ENCODE data around the gene SLC9A8.
A peak's percentile ranks its signal among the peaks of the same experiment; 100 is the strongest.

SLC9A8 gene

GRCh38 chr20:49896204-49896603, 83.6 kb downstream of the SLC9A8 start:
- no peak for DNase-seq

DNA sequence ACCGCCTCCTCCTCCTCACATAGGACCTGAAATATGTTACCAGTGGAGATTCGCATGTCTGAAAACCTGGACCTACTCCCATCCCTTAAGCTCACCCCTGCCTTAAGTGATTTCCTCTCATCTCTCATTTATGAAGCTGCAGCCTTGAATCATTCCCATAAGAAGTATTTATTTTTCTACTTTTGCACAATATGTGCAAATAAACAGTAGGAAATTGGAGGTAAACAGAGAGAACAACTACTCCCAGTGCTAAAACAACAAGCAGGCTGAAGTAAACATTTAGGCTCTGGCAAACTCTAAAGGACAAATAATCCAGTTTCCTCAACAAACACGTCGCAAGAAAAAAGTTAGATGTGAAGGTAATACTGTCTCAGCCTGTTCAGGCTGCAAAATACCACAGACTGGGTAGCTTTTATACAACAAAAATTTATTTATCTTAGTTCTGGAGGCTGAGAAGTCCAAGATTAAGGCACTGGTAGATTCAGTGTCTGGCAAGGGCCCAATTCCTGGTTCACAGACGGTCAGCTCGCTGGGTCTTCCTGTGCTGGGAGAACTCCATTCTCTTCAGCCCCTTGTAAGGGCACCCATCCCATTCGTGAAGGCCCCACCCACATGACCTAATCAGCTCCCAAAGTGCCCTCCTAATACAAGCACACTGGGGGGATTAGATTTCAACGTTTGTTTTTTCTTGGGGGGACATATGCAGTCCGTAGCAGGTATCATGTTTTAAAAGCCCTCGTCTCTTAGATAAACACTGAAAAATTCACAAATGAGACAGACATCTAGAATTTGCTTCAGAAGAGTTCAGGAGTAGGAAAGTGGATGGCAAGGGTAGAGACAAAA, 87.1 kb downstream of the SLC9A8 start:
- DNase-seq = no peak

GRCh38 chr20:49901588-49901987, 89.0 kb downstream of the SLC9A8 start:
- no peak for DNase-seq

GRCh38 chr20:49904440-49905214, 92.0 kb downstream of the SLC9A8 start:
- no peak for DNase-seq

DNA sequence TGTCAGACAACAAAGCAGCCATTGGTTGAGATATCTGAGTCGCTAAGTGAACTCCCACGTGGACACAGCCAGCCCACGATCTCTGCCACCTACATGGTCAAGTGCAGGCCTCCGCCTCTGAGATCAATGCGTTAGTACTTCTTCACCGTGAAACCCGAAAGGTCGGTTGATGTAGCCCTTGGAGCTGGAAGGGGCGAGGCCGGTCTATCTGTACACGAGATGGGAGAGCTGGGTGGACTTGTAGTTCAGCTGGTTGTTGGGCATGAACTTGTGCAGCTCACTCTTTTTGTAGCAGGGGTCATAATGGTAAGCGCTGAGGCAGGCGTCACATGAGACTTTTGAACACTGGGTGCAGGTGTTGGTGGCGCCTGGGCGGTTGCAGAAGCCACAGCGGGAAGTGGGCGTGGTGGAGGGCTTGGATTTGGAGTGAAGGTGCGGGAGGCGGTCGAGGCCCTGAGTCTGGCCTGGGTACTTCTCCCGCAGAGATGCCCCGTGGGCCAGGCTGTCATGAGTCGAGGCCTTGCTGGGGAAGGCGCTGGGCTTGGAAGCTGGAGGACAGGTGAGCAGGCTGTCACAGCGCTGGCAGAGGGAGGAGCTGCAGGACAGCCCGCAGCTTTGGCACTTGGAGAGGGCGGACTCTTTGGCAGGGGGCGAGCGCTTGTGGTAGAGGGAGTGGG, 92.9 kb downstream of the SLC9A8 start:
- no peak for DNase-seq

DNA sequence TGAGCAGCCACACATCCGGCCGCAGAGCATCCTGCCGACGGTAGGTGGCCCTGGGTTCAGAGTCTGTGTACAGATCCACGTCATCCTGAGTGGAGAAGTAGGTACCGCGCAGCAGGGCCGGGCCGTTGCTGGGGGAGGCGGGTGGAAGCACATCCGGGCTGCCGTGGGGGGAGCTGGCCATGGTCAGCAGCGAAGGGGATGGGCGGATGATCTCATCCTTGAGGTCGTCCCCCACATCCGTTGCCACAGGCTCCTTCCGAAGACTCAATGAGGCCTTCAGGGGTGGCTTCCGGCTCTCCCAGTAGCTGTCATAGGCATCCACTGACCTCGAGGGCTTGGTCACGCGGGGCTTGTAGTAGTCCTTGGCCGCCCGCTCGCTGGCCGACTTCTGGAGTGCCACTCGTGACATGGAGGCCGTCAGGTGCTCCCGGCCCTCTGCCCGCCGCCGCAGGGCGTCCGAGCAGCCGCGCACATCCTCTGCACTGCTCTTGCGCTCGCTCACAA, 93.5 kb downstream of the SLC9A8 start:
- no peak for DNase-seq

GRCh38 chr20:49906615-49907154, 94.1 kb downstream of the SLC9A8 start:
- DNase-seq = no peak

DNA sequence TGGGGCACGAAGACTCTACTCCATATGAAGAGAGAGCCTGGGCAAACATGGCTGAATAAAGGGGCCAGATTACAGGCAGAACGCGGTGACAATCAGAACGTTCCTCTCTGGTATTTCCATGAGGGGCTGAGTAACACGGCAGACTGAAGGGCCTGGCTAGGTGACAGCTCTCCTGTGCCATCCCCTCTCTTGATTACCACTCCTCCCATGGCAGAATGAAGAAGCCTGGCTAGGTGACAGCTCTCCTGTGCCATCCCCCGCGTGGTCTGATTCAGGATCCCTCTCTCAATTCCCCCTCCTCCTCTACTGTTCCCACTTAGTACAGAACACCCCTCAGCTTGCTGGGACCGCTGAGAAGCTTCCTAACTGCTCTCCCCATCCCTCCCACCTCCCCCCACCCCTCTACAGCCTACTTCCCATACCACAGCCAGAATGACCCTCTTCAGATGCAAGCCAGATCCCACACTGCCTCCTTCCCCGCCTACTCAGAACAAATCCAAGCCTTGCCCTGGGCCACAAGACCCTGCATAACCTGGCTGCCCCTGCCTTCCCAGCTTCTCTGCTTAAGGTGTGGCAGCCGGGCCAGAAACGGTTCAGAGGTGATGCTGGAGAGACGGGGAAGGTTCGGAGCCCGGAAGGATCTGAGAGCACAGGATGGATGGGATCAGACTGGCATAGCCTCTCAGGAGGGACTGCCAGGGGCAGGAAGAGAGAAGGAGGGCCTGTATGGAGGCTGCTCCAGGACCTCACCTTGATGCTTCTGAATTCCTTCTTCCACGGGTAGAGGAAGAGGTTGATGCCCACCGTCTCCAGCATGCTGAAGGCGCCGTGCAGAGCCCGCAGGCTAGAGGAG, 95.0 kb downstream of the SLC9A8 start:
- DNase-seq = no peak

GRCh38 chr20:49908258-49908565, 95.6 kb downstream of the SLC9A8 start:
- DNase-seq = no peak

DNA sequence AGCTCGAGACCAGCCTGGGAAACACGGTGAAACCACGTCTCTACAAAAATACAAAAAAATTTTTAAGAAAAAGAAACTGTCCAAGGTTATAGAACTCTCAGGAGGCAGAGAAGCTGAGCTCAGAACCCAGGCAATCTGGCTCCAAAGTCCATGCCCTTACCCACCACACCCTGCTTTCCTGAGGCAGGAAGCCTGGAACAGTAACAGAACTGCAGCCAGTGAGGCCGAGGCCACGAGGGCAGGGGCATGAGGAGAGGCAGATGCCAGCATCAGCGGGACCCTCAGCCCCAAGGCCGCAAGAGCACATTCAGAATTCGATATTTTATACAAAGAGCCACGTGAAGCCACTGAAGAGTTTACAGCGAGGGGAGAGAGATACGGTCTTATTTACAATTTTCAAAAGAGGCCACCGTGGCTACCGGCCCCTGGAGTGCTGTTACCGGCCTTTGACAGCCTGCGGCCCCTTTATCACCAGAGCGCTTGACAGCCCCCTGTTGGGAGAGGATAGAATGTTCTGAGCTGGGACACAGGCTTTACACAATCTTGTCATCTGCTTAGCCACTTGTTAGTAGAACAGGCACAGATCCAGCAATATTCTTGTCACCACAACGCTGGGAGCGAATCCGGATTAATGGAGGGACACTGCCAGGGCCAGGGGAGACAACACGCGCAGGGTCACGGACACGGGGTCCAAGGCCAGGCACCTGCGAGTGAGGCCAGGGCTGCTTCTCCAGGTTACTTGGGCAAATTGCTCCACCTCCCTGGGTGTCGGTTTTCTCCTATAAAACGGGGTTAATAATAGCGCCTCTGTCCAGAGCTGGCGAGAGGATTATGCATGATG, 97.1 kb downstream of the SLC9A8 start:
- no peak for DNase-seq

DNA sequence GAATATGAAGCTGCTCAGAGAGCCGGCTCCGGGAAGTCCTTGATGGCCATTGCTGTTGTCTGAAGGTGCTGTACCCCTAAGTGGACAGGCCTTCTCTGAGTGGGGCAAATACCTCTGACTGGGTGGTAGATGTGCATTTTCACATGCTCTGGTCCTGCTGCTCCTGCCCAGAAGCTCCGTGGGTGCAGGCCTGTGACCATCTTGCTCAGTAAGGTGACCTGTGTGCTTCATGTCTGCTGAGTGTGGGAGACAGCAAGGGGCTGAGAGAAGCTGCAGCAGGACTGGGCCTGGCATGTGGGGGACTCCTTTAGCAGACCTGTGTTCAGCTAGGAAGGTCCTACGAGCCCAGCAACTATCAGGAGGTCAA, 97.7 kb downstream of the SLC9A8 start:
- DNase-seq = no peak

DNA sequence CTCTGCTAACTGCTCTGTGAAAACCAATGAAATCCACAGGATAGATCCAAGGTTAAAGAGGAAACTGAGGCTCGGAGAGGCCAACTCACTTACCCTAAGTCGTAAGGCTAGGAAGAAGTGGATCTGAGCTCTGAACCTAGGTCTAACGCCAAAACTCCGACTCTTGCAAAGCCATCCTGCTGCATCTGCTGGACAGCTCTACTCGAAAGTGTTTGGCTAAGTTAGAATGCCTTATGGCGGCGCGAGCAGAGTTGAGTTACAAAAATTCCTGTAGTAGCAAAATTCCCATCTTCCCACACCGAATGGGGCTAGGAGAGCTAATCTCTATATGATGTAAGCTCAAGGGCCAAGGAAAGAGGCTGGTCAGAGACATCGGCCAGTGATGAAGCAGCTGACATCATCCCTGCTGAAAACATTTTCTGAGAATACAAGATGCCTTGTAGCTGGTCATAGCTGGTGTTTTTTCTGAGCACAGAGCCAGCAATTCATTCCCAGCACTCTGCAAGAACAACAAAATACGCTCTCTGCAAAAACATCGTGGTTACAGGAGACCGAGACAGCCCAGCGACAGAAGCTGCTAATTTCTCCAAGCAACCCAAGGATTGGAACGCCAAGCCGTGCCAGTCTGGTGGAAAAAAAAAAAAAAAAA, 100.9 kb downstream of the SLC9A8 start:
- no peak for DNase-seq

DNA sequence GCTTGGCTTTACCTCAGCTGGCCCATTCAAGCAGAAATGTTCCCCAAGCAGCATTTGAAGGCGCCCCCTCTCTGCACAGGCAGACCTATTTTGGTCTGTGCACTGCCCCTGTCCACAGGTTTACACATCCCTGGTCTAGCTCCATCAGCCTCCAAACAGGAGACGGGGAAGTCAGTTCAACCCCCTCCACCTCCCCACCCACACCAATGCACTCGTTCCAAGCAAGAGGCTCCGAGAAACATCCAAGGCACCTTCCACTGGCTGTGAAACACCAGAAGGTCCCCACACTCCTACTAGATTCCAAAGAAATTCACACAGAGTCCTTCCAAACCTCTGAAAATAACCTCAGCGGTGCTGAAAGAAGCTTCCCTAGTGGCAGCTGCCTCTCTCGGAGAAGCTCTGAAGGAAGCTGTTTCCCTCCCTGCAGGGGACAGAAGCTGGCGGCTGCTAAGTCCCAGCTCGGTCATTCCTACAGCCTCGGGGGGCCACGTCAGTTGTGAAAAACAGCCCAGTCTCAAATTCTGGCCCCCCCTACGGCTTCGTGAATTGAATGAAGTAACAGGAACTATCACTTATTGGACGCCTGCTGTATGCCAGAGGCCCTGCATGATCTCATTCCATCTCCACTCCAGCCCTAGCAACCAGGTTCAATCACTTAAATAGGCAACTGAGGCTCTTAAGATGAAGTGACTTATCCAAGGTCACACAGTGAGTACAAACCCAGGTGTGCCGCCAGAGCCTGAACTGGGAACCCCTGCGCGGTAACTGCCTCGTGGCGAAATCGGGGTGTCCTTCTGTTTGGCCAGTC, 101.9 kb downstream of the SLC9A8 start:
- peak; percentile 70 for DNase-seq

DNA sequence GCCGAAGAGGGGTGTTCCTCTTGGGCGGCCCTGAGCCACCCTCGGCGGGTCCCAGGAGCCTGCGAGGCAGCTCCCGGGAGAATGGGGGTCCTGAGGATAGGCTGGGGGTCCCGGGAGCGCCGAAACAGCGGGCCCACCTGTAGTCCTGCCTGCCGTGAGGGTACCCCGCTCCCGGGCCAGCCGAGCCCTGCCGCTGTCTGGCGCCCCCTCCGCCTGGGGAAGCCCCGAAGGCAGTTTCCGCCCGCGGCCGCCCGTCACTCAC, 102.4 kb downstream of the SLC9A8 start:
- no peak for DNase-seq

DNA sequence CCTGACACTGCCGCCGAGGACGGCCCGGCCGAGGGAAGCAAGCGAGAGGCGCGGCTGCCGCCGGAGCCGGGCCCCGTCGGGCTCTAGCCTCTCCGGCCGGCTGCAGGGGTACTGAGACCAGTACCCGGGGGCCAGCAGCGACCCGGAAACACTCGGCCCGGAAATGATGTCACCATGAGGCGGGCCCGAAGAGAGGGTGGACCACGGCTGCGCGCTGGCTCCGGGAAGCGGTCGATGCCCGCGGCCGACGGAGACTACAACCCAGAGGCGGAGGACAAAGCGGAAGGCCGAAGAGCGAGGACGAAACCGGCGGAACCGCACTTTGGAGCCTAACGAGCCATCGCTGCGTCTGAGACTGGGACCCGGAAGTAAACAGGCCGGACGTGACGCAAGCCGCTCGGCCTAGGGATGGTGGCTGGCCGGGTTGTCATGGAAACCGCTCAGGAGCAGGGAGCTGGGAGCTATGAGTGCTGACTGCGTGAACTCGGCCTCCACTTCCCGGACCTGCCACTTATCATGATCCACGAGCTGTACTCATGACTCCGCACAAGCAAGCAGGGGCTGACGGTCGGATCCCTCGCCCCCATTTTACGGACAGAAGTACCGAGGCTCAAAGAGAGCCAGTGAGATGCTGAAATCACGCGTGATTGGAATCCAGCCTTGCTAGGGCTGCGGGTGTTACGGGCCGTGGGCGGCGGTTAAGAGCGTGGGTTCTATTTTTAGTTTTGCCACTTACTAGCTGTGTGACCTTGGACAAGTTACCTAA, 102.9 kb downstream of the SLC9A8 start, which contains the start of gene SPATA2:
SPATA2 (minus strand) TSS at position 150 of the 766 bp plus-strand sequence. CDS start 7,039 bp downstream, outside the sequence.
- DNase-seq = peak; percentile 97

- DNase-seq = no peak
These were observed 103.7 kb downstream of the SLC9A8 start for GRCh38 chr20:49916146-49917002.

GRCh38 chr20:49918446-49918845, 105.8 kb downstream of the SLC9A8 start:
- DNase-seq = no peak

- DNase-seq = no peak
These were observed 106.4 kb downstream of the SLC9A8 start for GRCh38 chr20:49919009-49919408.
